Keratinocyte (primary cell): ENCODE results near the gene ANKRD44.

ENCODE experiments used
- CTCF ChIP-seq, 3 experiments: IDR thresholded peaks in 1 of 3; conservative IDR thresholded peaks in 1 of 3; optimal IDR thresholded peaks in 1 of 3; 2 replicates in 2 of 3; 3 replicates in 1 of 3; pipeline versions ENCODE3 to v1.5.1; 2011; ENCODE audit warnings: low read length in 3 of 3, mild to moderate bottlenecking in 3 of 3, moderate library complexity in 2 of 3, control low read depth in 1 of 3, inconsistent platforms in 1 of 3; ENCODE audit not compliant: insufficient read depth in 2 of 3; ENCODE audit errors: extremely low read depth in 1 of 3
- EZH2 ChIP-seq: IDR thresholded peaks from one replicate; pipeline ENCODE4 v1.6.1; 2012; ENCODE audit warnings: inconsistent platforms, mild to moderate bottlenecking, low read length, moderate library complexity

GRCh38 chr2:197306024-197306695 lies 4.4 kb downstream of the ANKRD44 start:
- TF ChIP-seq CTCF (optimal IDR thresholded peaks at IDR 0.05 in 1 of 3, IDR thresholded peaks at IDR 0.05 in 1 of 3, conservative IDR thresholded peaks at IDR 0.05 in 1 of 3; ENCODE audit: extremely low read depth in 1 of 3, insufficient read depth in 2 of 3, low read length in 3 of 3) (no peak), EZH2 (no peak)
